SK-N-SH treated with all-trans-retinoic acid at 6 μM for 48 hours (cell line): Measurements from ENCODE around the gene NAB1.

Experiments used
- ATAC-seq: fragments of 200-7000 bp; cut with Tn5 transposase; 3 replicates; pipeline ENCODE4 v1.9.1; 2020; ENCODE audit warnings: mild to moderate bottlenecking, moderate library complexity
- ARNTL ChIP-seq: fragments of 450-650 bp; formaldehyde crosslinking; IDR thresholded peaks from 2 replicates; pipeline ENCODE4 v1.5.0; 2020; ENCODE audit warnings: low read depth, mild to moderate bottlenecking, moderate library complexity, borderline replicate concordance
- BACH2 ChIP-seq: fragments of 250-450 bp; sonication (Bioruptor Pico); IDR thresholded peaks from 2 replicates; pipeline ENCODE4 v1.9.0; 2021; ENCODE audit warnings: mild to moderate bottlenecking, borderline replicate concordance
- CREB5 ChIP-seq: fragments of 250-450 bp; sonication (Bioruptor Pico); IDR thresholded peaks from 2 replicates; pipeline ENCODE4 v1.5.1; 2020; ENCODE audit warnings: low read depth, mild to moderate bottlenecking, moderate library complexity
- CSRNP3 ChIP-seq: fragments of 250-450 bp; sonication (Bioruptor Pico); IDR thresholded peaks from 2 replicates; pipeline ENCODE4 v1.5.1; 2021; ENCODE audit warnings: mild to moderate bottlenecking, moderate library complexity
- GLIS3 ChIP-seq: fragments of 250-450 bp; sonication (Bioruptor Pico); IDR thresholded peaks from 2 replicates; pipeline ENCODE4 v1.5.0; 2020; ENCODE audit warnings: mild to moderate bottlenecking, moderate library complexity
- ISL1 ChIP-seq: fragments of 250-450 bp; sonication (Bioruptor Pico); IDR thresholded peaks from 2 replicates; pipeline ENCODE4 v2.1.2; 2022; ENCODE audit warnings: mild to moderate bottlenecking, moderate library complexity
- OSR1 ChIP-seq: fragments of 250-450 bp; sonication (Bioruptor Pico); IDR thresholded peaks from 2 replicates; pipeline ENCODE4 v1.8.0; 2022; ENCODE audit warnings: moderate library complexity, mild to moderate bottlenecking, inconsistent platforms
- POU6F1 ChIP-seq: fragments of 250-450 bp; sonication (Bioruptor Pico); IDR thresholded peaks from 2 replicates; pipeline ENCODE4 v1.8.0; 2021; ENCODE audit warnings: low read depth, mild to moderate bottlenecking, moderate library complexity, borderline replicate concordance
- PPARA ChIP-seq: fragments of 250-450 bp; sonication (Bioruptor Pico); IDR thresholded peaks from 2 replicates; pipeline ENCODE4 v1.5.0; 2020; ENCODE audit warnings: mild to moderate bottlenecking, borderline replicate concordance
- RARB ChIP-seq: fragments of 250-450 bp; sonication (Bioruptor Pico); IDR thresholded peaks from 2 replicates; pipeline ENCODE4 v1.8.0; 2021; ENCODE audit warnings: mild to moderate bottlenecking, moderate library complexity
- SNAI2 ChIP-seq: fragments of 250-450 bp; sonication (Bioruptor Pico); IDR thresholded peaks from 2 replicates; pipeline ENCODE4 v1.5.0; 2020; ENCODE audit warnings: mild to moderate bottlenecking, moderate library complexity
- TCF4 ChIP-seq: fragments of 250-450 bp; sonication (Bioruptor Pico); IDR thresholded peaks from 2 replicates; pipeline ENCODE4 v1.8.0; 2021; ENCODE audit warnings: mild to moderate bottlenecking, moderate library complexity, borderline replicate concordance
- TOX ChIP-seq: fragments of 250-450 bp; sonication (Bioruptor Pico); IDR thresholded peaks from 2 replicates; pipeline ENCODE4 v1.8.0; 2021; ENCODE audit warnings: mild to moderate bottlenecking, moderate library complexity, borderline replicate concordance
- ZC3H10 ChIP-seq: fragments of 250-450 bp; sonication (Bioruptor Pico); IDR thresholded peaks from 2 replicates; pipeline ENCODE4 v1.5.1; 2021; ENCODE audit warnings: mild to moderate bottlenecking, moderate library complexity
- ZFP3 ChIP-seq: fragments of 250-450 bp; sonication (Bioruptor Pico); IDR thresholded peaks from 2 replicates; pipeline ENCODE4 v1.5.0; 2020; ENCODE audit warnings: mild to moderate bottlenecking, moderate library complexity
- ZFP30 ChIP-seq: fragments of 450-650 bp; formaldehyde crosslinking; IDR thresholded peaks from 2 replicates; pipeline ENCODE4 v1.5.0; 2022; ENCODE audit warnings: mild to moderate bottlenecking, moderate library complexity
- ZNF565 ChIP-seq: fragments of 450-650 bp; formaldehyde crosslinking; conservative IDR thresholded peaks from 2 replicates; pipeline ENCODE4 v1.5.0; 2020; ENCODE audit warnings: low read depth, mild to moderate bottlenecking, moderate library complexity
- ZNF8 ChIP-seq: fragments of 450-650 bp; formaldehyde crosslinking; IDR thresholded peaks from 2 replicates; pipeline ENCODE4 v1.5.0; 2020; ENCODE audit warnings: mild to moderate bottlenecking, moderate library complexity
- TF ChIP-seq, protein P1 (sequence below): fragments of 250-450 bp; sonication (Bioruptor Pico); IDR thresholded peaks from 2 replicates; pipeline ENCODE4 v1.8.0; 2020; ENCODE audit warnings: mild to moderate bottlenecking, moderate library complexity, borderline replicate concordance
- TF ChIP-seq, protein P2 (sequence below): fragments of 250-450 bp; sonication (Bioruptor Pico); IDR thresholded peaks from 2 replicates; pipeline ENCODE4 v1.5.0; 2020; ENCODE audit warnings: mild to moderate bottlenecking, moderate library complexity

NAB1 gene

DNA sequence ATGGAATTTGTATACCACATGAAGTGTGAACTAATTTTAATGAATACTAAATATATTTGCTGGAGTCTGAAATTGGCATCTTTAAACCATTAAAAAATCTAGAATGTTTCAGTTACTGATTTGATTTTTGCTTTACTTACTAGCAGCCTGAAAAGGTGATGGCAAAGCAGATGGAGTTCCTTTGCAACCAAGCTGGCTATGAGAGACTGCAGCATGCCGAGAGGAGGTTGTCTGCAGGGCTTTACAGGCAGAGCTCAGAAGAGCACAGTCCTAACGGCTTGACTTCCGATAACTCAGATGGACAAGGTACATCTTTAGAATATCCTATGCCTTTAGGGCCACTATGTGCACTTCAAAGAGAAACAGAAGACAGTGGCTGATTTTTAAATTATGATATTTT lies 36.5 kb downstream of the NAB1 start:
- TF ChIP-seq TCF4 (CRISPR knock-in tag) (no peak), CREB5 (CRISPR knock-in tag) (no peak), ZNF8 (CRISPR knock-in tag) (no peak), PPARA (CRISPR knock-in tag) (no peak), OSR1 (CRISPR knock-in tag) (no peak), BACH2 (CRISPR knock-in tag) (no peak), ZFP3 (no peak)
- TF ChIP-seq, protein P1, sequence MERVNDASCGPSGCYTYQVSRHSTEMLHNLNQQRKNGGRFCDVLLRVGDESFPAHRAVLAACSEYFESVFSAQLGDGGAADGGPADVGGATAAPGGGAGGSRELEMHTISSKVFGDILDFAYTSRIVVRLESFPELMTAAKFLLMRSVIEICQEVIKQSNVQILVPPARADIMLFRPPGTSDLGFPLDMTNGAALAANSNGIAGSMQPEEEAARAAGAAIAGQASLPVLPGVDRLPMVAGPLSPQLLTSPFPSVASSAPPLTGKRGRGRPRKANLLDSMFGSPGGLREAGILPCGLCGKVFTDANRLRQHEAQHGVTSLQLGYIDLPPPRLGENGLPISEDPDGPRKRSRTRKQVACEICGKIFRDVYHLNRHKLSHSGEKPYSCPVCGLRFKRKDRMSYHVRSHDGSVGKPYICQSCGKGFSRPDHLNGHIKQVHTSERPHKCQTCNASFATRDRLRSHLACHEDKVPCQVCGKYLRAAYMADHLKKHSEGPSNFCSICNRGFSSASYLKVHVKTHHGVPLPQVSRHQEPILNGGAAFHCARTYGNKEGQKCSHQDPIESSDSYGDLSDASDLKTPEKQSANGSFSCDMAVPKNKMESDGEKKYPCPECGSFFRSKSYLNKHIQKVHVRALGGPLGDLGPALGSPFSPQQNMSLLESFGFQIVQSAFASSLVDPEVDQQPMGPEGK (CRISPR knock-in tag), result no peak
- no peak for ATAC-seq

DNA sequence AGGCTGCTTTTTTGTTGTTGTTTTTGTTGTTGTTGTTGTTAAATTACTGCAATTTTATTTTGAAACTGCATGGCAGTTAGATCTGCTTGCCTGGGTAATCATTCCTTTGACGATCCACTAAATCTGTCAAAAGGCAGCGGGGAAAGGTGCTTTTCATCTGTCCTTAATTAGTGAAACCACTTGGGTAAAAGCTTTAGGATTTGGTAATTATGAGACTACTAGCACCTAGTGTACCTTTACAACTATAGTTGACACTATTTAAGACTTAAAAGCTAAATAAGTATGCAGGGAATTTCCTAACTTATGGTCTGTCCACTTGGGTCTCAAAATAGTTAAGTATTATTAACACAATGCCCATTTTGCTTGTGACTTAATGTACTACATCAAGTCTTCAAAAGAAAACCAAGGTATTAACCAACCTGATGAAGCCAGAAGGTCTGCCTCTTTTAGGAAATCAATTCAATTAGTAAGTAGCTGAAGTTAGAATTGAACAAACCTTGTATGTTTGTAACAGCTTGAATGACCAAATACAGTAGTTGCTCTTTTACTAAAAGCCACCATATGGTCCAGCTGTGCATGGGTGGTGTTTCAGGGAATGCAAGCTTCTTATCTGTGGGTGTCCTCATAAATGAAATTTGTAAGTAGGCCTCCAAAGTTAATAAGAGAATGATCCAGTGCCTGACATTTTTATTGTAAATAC lies 44.8 kb downstream of the NAB1 start:
- TF ChIP-seq ZC3H10 (CRISPR knock-in tag), result no peak
- no peak for TF ChIP-seq ZNF8 (CRISPR knock-in tag)
- TF ChIP-seq TOX (CRISPR knock-in tag), result no peak
- TF ChIP-seq RARB (CRISPR knock-in tag), result no peak
- no peak for TF ChIP-seq CREB5 (CRISPR knock-in tag)
- no peak for TF ChIP-seq ZFP30 (CRISPR knock-in tag)
- no peak for TF ChIP-seq CSRNP3
- no peak for TF ChIP-seq SNAI2 (CRISPR knock-in tag)
- TF ChIP-seq, protein P2, sequence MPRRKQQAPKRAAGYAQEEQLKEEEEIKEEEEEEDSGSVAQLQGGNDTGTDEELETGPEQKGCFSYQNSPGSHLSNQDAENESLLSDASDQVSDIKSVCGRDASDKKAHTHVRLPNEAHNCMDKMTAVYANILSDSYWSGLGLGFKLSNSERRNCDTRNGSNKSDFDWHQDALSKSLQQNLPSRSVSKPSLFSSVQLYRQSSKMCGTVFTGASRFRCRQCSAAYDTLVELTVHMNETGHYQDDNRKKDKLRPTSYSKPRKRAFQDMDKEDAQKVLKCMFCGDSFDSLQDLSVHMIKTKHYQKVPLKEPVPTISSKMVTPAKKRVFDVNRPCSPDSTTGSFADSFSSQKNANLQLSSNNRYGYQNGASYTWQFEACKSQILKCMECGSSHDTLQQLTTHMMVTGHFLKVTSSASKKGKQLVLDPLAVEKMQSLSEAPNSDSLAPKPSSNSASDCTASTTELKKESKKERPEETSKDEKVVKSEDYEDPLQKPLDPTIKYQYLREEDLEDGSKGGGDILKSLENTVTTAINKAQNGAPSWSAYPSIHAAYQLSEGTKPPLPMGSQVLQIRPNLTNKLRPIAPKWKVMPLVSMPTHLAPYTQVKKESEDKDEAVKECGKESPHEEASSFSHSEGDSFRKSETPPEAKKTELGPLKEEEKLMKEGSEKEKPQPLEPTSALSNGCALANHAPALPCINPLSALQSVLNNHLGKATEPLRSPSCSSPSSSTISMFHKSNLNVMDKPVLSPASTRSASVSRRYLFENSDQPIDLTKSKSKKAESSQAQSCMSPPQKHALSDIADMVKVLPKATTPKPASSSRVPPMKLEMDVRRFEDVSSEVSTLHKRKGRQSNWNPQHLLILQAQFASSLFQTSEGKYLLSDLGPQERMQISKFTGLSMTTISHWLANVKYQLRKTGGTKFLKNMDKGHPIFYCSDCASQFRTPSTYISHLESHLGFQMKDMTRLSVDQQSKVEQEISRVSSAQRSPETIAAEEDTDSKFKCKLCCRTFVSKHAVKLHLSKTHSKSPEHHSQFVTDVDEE (CRISPR knock-in tag), result no peak
- TF ChIP-seq ISL1, result no peak
- TF ChIP-seq POU6F1 (CRISPR knock-in tag), result no peak
- TF ChIP-seq ZNF565, result no peak
- TF ChIP-seq ZFP3, result no peak
- TF ChIP-seq, protein P1 (CRISPR knock-in tag), result no peak
- TF ChIP-seq ARNTL (CRISPR knock-in tag), result no peak
- no peak for TF ChIP-seq GLIS3 (CRISPR knock-in tag)
- no peak for TF ChIP-seq TCF4 (CRISPR knock-in tag)
- ATAC-seq, result no peak
